H1 (cell line): Measurements from ENCODE around the gene HOATZ. TPM values are rescaled to one million over a fixed set of nuclear protein-coding genes. Genes with fewer than 3 reads are reported as not detected.

Source experiments
- CEBPB ChIP-seq: IDR thresholded peaks from 2 replicates; pipeline ENCODE4 v1.6.1; 2012; ENCODE audit warnings: low read depth, low read length
- CHD2 ChIP-seq: IDR thresholded peaks from 2 replicates; pipeline ENCODE4 v1.6.1; 2012; ENCODE audit warnings: low read length, improper control_type of control experiment
- CTBP2 ChIP-seq: IDR thresholded peaks from 2 replicates; pipeline ENCODE4 v1.7.0; 2011; ENCODE audit warnings: borderline replicate concordance, mild to moderate bottlenecking, moderate library complexity, mixed read lengths, low read length; ENCODE audit not compliant: insufficient read depth, insufficient read length
- FOSL1 ChIP-seq: IDR thresholded peaks from 2 replicates; pipeline ENCODE4 v1.6.1; 2011; ENCODE audit warnings: mild to moderate bottlenecking, low read depth, low read length, moderate library complexity; ENCODE audit not compliant: insufficient read depth
- KDM1A ChIP-seq: fragments of 200-600, 300-600 bp; sonication (generic); IDR thresholded peaks from 2 replicates; pipeline ENCODE4 v1.7.1; 2016; ENCODE audit warnings: mild to moderate bottlenecking, low read length, borderline replicate concordance
- RBBP5 ChIP-seq: IDR thresholded peaks from 2 replicates; pipeline ENCODE4 v1.7.1; 2012; ENCODE audit warnings: low read depth, mild to moderate bottlenecking, inconsistent platforms, low read length, moderate library complexity, borderline replicate concordance
- RXRA ChIP-seq: IDR thresholded peaks from 2 replicates; pipeline ENCODE4 v1.6.1; 2011; ENCODE audit warnings: low read depth, mild to moderate bottlenecking, low read length, moderate library complexity; ENCODE audit not compliant: insufficient read depth
- SAP30 ChIP-seq: fragments of 300-600 bp; sonication (generic); IDR thresholded peaks from 2 replicates; pipeline ENCODE4 v1.7.1; 2012; ENCODE audit warnings: low read length, moderate library complexity, mild to moderate bottlenecking, inconsistent platforms; ENCODE audit not compliant: insufficient read depth, insufficient replicate concordance
- SIRT6 ChIP-seq: IDR thresholded peaks from one replicate; pipeline ENCODE4 v1.7.1; 2012; ENCODE audit warnings: low read length, inconsistent platforms
- SIX5 ChIP-seq: IDR thresholded peaks from 2 replicates; pipeline ENCODE4 v1.6.1; 2011; ENCODE audit warnings: mild to moderate bottlenecking, low read depth, low read length
- ZNF274 ChIP-seq: IDR thresholded peaks from 2 replicates; pipeline ENCODE4 v1.7.0; 2012; ENCODE audit warnings: low read length, borderline replicate concordance; ENCODE audit errors: extremely low read depth
- polyA plus RNA-seq, 7 experiments: library from polyadenylated mRNA; depleted of rRNA in 3 of 7; stranded (reverse) in 5 of 7; unstranded in 2 of 7; fragments of >200 nt in 5 of 7; fragments of 200-250 nt in 2 of 7; gene quantifications; 1 replicate in 5 of 7; 2 replicates in 1 of 7; 4 replicates in 1 of 7; pipeline versions ENCODE4 v1.2.1 to v1.2.3, GENCODE V29; 2011 to 2013; ENCODE audit warnings: missing spikeins in 2 of 7, mixed read lengths in 2 of 7
- total RNA-seq: library from RNA; stranded (reverse); fragmentation: NEBNext Ultra II Directional; extraction: Animal tissue kit (Norgen Biotek cat#: 25700); gene quantifications from 2 replicates; pipeline ENCODE4 v1.2.1, GENCODE V29; 2021
- TF ChIP-seq, protein P1 (sequence below): fragments of 300-600 bp; sonication (generic); IDR thresholded peaks from 2 replicates; pipeline ENCODE4 v1.7.1; 2012; ENCODE audit warnings: low read length, moderate library complexity, mild to moderate bottlenecking, inconsistent platforms; ENCODE audit not compliant: insufficient replicate concordance

The HOATZ gene
- total and polyA plus RNA-seq, 2 of the 8 experiments (the other 6 are each of a cell fraction or from before 2014, with no cell fraction given) = not detected

DNA sequence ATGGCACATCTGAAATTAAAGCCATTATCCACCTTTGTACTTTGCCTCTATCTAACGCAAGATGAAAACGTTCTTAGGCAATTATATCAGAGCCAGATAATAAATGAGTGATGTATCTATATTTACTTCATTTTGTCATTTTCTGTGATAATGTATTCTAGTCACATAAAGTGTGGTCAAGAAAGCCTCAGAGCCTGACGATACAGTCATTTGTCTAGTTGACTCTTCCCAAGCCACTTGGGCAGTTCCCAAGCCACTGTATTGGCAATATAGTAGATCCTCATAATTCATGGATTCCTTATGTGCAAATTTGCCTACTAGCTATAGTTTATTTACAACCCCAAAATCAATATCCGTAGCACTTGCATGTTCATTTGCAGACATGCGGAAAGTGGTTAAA, 7.8 kb downstream of the HOATZ start (continued):
- TF ChIP-seq, protein P1, sequence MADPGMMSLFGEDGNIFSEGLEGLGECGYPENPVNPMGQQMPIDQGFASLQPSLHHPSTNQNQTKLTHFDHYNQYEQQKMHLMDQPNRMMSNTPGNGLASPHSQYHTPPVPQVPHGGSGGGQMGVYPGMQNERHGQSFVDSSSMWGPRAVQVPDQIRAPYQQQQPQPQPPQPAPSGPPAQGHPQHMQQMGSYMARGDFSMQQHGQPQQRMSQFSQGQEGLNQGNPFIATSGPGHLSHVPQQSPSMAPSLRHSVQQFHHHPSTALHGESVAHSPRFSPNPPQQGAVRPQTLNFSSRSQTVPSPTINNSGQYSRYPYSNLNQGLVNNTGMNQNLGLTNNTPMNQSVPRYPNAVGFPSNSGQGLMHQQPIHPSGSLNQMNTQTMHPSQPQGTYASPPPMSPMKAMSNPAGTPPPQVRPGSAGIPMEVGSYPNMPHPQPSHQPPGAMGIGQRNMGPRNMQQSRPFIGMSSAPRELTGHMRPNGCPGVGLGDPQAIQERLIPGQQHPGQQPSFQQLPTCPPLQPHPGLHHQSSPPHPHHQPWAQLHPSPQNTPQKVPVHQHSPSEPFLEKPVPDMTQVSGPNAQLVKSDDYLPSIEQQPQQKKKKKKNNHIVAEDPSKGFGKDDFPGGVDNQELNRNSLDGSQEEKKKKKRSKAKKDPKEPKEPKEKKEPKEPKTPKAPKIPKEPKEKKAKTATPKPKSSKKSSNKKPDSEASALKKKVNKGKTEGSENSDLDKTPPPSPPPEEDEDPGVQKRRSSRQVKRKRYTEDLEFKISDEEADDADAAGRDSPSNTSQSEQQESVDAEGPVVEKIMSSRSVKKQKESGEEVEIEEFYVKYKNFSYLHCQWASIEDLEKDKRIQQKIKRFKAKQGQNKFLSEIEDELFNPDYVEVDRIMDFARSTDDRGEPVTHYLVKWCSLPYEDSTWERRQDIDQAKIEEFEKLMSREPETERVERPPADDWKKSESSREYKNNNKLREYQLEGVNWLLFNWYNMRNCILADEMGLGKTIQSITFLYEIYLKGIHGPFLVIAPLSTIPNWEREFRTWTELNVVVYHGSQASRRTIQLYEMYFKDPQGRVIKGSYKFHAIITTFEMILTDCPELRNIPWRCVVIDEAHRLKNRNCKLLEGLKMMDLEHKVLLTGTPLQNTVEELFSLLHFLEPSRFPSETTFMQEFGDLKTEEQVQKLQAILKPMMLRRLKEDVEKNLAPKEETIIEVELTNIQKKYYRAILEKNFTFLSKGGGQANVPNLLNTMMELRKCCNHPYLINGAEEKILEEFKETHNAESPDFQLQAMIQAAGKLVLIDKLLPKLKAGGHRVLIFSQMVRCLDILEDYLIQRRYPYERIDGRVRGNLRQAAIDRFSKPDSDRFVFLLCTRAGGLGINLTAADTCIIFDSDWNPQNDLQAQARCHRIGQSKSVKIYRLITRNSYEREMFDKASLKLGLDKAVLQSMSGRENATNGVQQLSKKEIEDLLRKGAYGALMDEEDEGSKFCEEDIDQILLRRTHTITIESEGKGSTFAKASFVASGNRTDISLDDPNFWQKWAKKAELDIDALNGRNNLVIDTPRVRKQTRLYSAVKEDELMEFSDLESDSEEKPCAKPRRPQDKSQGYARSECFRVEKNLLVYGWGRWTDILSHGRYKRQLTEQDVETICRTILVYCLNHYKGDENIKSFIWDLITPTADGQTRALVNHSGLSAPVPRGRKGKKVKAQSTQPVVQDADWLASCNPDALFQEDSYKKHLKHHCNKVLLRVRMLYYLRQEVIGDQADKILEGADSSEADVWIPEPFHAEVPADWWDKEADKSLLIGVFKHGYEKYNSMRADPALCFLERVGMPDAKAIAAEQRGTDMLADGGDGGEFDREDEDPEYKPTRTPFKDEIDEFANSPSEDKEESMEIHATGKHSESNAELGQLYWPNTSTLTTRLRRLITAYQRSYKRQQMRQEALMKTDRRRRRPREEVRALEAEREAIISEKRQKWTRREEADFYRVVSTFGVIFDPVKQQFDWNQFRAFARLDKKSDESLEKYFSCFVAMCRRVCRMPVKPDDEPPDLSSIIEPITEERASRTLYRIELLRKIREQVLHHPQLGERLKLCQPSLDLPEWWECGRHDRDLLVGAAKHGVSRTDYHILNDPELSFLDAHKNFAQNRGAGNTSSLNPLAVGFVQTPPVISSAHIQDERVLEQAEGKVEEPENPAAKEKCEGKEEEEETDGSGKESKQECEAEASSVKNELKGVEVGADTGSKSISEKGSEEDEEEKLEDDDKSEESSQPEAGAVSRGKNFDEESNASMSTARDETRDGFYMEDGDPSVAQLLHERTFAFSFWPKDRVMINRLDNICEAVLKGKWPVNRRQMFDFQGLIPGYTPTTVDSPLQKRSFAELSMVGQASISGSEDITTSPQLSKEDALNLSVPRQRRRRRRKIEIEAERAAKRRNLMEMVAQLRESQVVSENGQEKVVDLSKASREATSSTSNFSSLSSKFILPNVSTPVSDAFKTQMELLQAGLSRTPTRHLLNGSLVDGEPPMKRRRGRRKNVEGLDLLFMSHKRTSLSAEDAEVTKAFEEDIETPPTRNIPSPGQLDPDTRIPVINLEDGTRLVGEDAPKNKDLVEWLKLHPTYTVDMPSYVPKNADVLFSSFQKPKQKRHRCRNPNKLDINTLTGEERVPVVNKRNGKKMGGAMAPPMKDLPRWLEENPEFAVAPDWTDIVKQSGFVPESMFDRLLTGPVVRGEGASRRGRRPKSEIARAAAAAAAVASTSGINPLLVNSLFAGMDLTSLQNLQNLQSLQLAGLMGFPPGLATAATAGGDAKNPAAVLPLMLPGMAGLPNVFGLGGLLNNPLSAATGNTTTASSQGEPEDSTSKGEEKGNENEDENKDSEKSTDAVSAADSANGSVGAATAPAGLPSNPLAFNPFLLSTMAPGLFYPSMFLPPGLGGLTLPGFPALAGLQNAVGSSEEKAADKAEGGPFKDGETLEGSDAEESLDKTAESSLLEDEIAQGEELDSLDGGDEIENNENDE = no peak
- TF ChIP-seq RBBP5 = no peak
- TF ChIP-seq RXRA = no peak
- no peak for TF ChIP-seq ZNF274
- TF ChIP-seq KDM1A = no peak
- no peak for TF ChIP-seq CTBP2
- TF ChIP-seq FOSL1 = no peak
- no peak for TF ChIP-seq CHD2
- TF ChIP-seq SIRT6 = no peak
- TF ChIP-seq SAP30 = no peak
- TF ChIP-seq CEBPB = no peak
- TF ChIP-seq SIX5 = no peak
